Gastroesophageal sphincter (tissue), 3 donors: ENCODE measurements around the gene MAMSTR.

Experiments
- CTCF ChIP-seq, 4 experiments: fragments of 200-600 bp in 2 of 4; fragments of 450-650 bp in 2 of 4; sonication (generic) in 1 of 4; IDR thresholded peaks; one replicate each; pipeline ENCODE4 v1.5.1; 2017 to 2019; ENCODE audit warnings: antibody characterized with exemption in 4 of 4, mild to moderate bottlenecking in 2 of 4, moderate library complexity in 2 of 4
- EP300 ChIP-seq: sonication (generic); formaldehyde crosslinking; IDR thresholded peaks from one replicate; pipeline ENCODE4 v1.6.1; 2017; ENCODE audit warnings: antibody characterized with exemption, mild to moderate bottlenecking
- POLR2A ChIP-seq, 2 donors: fragments of 450-650 bp; IDR thresholded peaks; one replicate each; pipeline ENCODE4 v1.6.1; 2017; ENCODE audit warnings: antibody characterized with exemption in 2 of 2, mild to moderate bottlenecking in 2 of 2, moderate library complexity in 1 of 2
- POLR2AphosphoS5 ChIP-seq: sonication (generic); formaldehyde crosslinking; IDR thresholded peaks from one replicate; pipeline ENCODE4 v1.6.1; 2017; ENCODE audit warnings: antibody characterized with exemption

- TF ChIP-seq POLR2A (IDR thresholded peaks at IDR 0.05) (no peak), CTCF (IDR thresholded peaks at IDR 0.05) (no peak), POLR2AphosphoS5 (no peak), EP300 (no peak)
Observed at GRCh38 chr19:48668332-48668731, 51.2 kb downstream of the MAMSTR start.
